Left ventricle myocardium inferior (tissue), 1 donor: ENCODE data around the gene CPLX4. TPM values are rescaled to one million over a fixed set of nuclear protein-coding genes. Genes with fewer than 3 reads are reported as not detected.

Source experiments
- DNase-seq: peaks from one replicate; pipeline ENCODE4 v3.0.0-alpha.2; 2020
- H3K27ac ChIP-seq: fragments of 200-600 bp; replicated peaks from 2 replicates; pipeline ENCODE4 v1.8.0; 2021
- H3K27me3 ChIP-seq: fragments of 200-600 bp; 2 replicates; pipeline ENCODE4 v1.8.0; 2021; ENCODE audit warnings: low read depth
- H3K36me3 ChIP-seq: fragments of 200-600 bp; 2 replicates; pipeline ENCODE4 v1.8.0; 2021
- H3K4me1 ChIP-seq: fragments of 200-600 bp; 2 replicates; pipeline ENCODE4 v1.8.0; 2021
- H3K4me3 ChIP-seq: fragments of 200-600 bp; 2 replicates; pipeline ENCODE4 v1.8.0; 2021; ENCODE audit warnings: mild to moderate bottlenecking, moderate library complexity
- H3K9me3 ChIP-seq: fragments of 200-600 bp; replicated peaks from 2 replicates; pipeline ENCODE4 v1.8.0; 2021
- CTCF ChIP-seq: fragments of 200-600 bp; IDR thresholded peaks from 2 replicates; pipeline ENCODE4 v1.8.0; 2021; ENCODE audit warnings: antibody characterized with exemption, mild to moderate bottlenecking, borderline replicate concordance
- intact Hi-C: fragments of 100-400 bp; cut with micrococcal nuclease; formaldehyde crosslinking; loops from one replicate; pipeline ENCODE4 v1.11.0; 2022
- long read RNA-seq: library from polyadenylated mRNA; unstranded; transcript quantifications from one replicate; pipeline ENCODE4 v2.0.0, GENCODE V29; 2021
- total RNA-seq: library from RNA; stranded (reverse); fragmentation: NEBNext Ultra II Directional; extraction: Animal tissue kit (Norgen Biotek cat#: 25700); gene quantifications from one replicate; pipeline ENCODE4 v1.2.1, GENCODE V29; 2021
- donor health status: DM: no; HTN: yes; CAD: no; lungs with severe emphysema.

CPLX4 gene
- not detected for total RNA-seq
- long read RNA-seq: 0 reads

GRCh38 chr18:59318460-59319050, at the start of gene CPLX4:
Gene CPLX4 (minus strand): TSS chr18:59318649. CDS start chr18:59318462, 187 bp downstream.
- Histone ChIP-seq H3K27ac (no peak within 1 kb of the TSS), H3K4me1 (no peaks in the 10 kb centered on the region), H3K9me3 (no peaks in the 10 kb centered on the region), H3K36me3 (no peaks in the 10 kb centered on the region), H3K4me3 (no peak within 1 kb of the TSS), H3K27me3 (peaks cover 7% of the 10 kb centered on the region)
- TF ChIP-seq CTCF: no peak
- DNase-seq: no peak
- intact Hi-C loops: no loop called here

- Histone ChIP-seq H3K27me3 (no peaks in the 10 kb centered on the region), H3K9me3 (no peaks in the 10 kb centered on the region), H3K4me3 (peak overlapping the region; percentile 96), H3K27ac (no peak overlapping the region), H3K4me1 (peaks cover 44% of the 10 kb centered on the region), H3K36me3 (peaks cover 8% of the 10 kb centered on the region)
- TF ChIP-seq CTCF: no peak
- intact Hi-C loops: no loop called here
- DNase-seq: no peak
Observed at GRCh38 chr18:59360381-59360780, 41.9 kb upstream of the CPLX4 start.

GRCh38 chr18:59359576-59359952, 41.1 kb upstream of the CPLX4 start:
- TF ChIP-seq CTCF: no peak
- intact Hi-C loops: no loop called here
- DNase-seq: no peak
- no peaks in the 10 kb centered on the region for H3K9me3 ChIP-seq
- H3K4me1 ChIP-seq: peaks cover 44% of the 10 kb centered on the region
- H3K36me3 ChIP-seq: peaks cover 16% of the 10 kb centered on the region
- peak overlapping the region; percentile 93 for H3K27ac ChIP-seq
- H3K27me3 ChIP-seq: no peaks in the 10 kb centered on the region
- H3K4me3 ChIP-seq: peak overlapping the region; percentile 96

GRCh38 chr18:59358712-59359575, 40.5 kb upstream of the CPLX4 start, which contains the start of gene LMAN1:
Gene LMAN1 (minus strand): TSS chr18:59359265. CDS start chr18:59359244, 21 bp downstream.
- Histone ChIP-seq H3K4me3 (peak within 1 kb of the TSS; percentile 96), H3K9me3 (no peaks in the 10 kb centered on the region), H3K27me3 (no peaks in the 10 kb centered on the region), H3K27ac (peak within 1 kb of the TSS; percentile 93), H3K36me3 (peaks cover 22% of the 10 kb centered on the region), H3K4me1 (peaks cover 44% of the 10 kb centered on the region)
- intact Hi-C loops: no loop called here
- no peak for TF ChIP-seq CTCF
- peak; percentile 97 for DNase-seq

DNA sequence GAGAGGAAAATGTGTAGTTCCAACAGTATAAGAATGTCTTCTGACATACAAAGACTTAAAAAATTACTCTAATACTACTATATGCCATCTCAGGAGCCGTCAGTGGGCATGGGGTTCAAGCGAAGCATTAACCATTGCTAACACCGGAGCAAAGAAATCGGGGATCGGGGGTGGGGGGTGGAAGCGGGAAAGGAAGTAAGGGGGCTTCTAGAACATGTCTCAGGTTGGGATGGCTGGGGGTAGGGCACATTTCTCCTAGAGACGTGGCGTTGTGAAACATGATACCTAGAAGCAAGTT, 39.9 kb upstream of the CPLX4 start:
- peak overlapping the region; percentile 96 for H3K4me3 ChIP-seq
- no peak for DNase-seq
- no peaks in the 10 kb centered on the region for H3K9me3 ChIP-seq
- peaks cover 50% of the 10 kb centered on the region for H3K4me1 ChIP-seq
- intact Hi-C loops: no loop called here
- TF ChIP-seq CTCF: no peak
- no peaks in the 10 kb centered on the region for H3K27me3 ChIP-seq
- H3K36me3 ChIP-seq: peaks cover 28% of the 10 kb centered on the region
- peak overlapping the region; percentile 93 for H3K27ac ChIP-seq
